GM23338 (cell line): ENCODE results near the gene ZDHHC16. TPM values are rescaled to one million over a fixed set of nuclear protein-coding genes. Genes with fewer than 3 reads are reported as not detected.

Experiments used
- ATAC-seq: fragments of 200-7000 bp; cut with Tn5 transposase; 3 replicates; pipeline ENCODE4 v1.9.1; 2020
- DNase-seq: peaks from one replicate; pipeline ENCODE4 v3.0.0-alpha.2; 2015; ENCODE audit warnings: low spot score
- H2AFZ ChIP-seq: fragments of 200-600 bp; sonication (generic); 2 replicates; pipeline ENCODE4 v1.8.0; 2016; ENCODE audit warnings: antibody characterized with exemption, mild to moderate bottlenecking, moderate library complexity
- H3F3A ChIP-seq: fragments of 200-600 bp; sonication (generic); replicated peaks from 2 replicates; pipeline ENCODE4 v1.8.0; 2017; ENCODE audit warnings: antibody characterized with exemption, mixed run types, low read depth
- H3K27ac ChIP-seq: fragments of 200-600 bp; sonication (generic); 2 replicates; pipeline ENCODE4 v1.6.1; 2016; ENCODE audit warnings: low read depth
- H3K27me3 ChIP-seq: fragments of 200-600 bp; sonication (generic); 2 replicates; pipeline ENCODE4 v1.8.0; 2016; ENCODE audit warnings: mild to moderate bottlenecking, mixed run types, moderate library complexity; ENCODE audit not compliant: insufficient read depth
- H3K36me3 ChIP-seq: fragments of 200-600 bp; sonication (generic); 2 replicates; pipeline ENCODE4 v1.8.0; 2016; ENCODE audit warnings: mild to moderate bottlenecking; ENCODE audit not compliant: insufficient read depth
- H3K4me1 ChIP-seq: fragments of 200-600 bp; sonication (generic); 2 replicates; pipeline ENCODE4 v1.8.0; 2016; ENCODE audit warnings: mild to moderate bottlenecking, moderate library complexity; ENCODE audit not compliant: insufficient read depth
- H3K4me2 ChIP-seq: fragments of 200-600 bp; sonication (generic); 2 replicates; pipeline ENCODE4 v1.7.1; 2017; ENCODE audit warnings: mixed run types
- H3K4me3 ChIP-seq: fragments of 200-600 bp; sonication (generic); 2 replicates; pipeline ENCODE4 v1.6.1; 2016; ENCODE audit warnings: mixed run types
- H3K79me2 ChIP-seq: fragments of 200-600 bp; sonication (generic); replicated peaks from 2 replicates; pipeline ENCODE4 v1.8.0; 2017; ENCODE audit warnings: mild to moderate bottlenecking; ENCODE audit not compliant: insufficient read depth
- H3K9me2 ChIP-seq: fragments of 200-600 bp; sonication (generic); 2 replicates; pipeline ENCODE4 v1.8.0; 2017; ENCODE audit not compliant: insufficient read depth
- H4K20me1 ChIP-seq: fragments of 200-600 bp; sonication (generic); replicated peaks from 2 replicates; pipeline ENCODE4 v1.8.0; 2017; ENCODE audit warnings: mild to moderate bottlenecking; ENCODE audit not compliant: insufficient read depth
- H3K27ac Mint-ChIP-seq: 2 replicates; pipeline ENCODE4 v1.8.0; 2020; ENCODE audit warnings: inconsistent platforms, mild to moderate bottlenecking, moderate library complexity, mixed read lengths
- H3K27me3 Mint-ChIP-seq: 3 replicates; pipeline ENCODE4 v1.8.0; 2022; ENCODE audit warnings: low read depth, mild to moderate bottlenecking, moderate library complexity, mixed read lengths, inconsistent platforms; ENCODE audit not compliant: insufficient read depth, poor library complexity
- H3K36me3 Mint-ChIP-seq: 3 replicates; pipeline ENCODE4 v1.8.0; 2021; ENCODE audit warnings: low read depth, mild to moderate bottlenecking, inconsistent platforms, moderate library complexity, mixed read lengths
- H3K4me1 Mint-ChIP-seq: 3 replicates; pipeline ENCODE4 v1.8.0; 2020; ENCODE audit warnings: mild to moderate bottlenecking, inconsistent platforms, mixed read lengths
- H3K4me3 Mint-ChIP-seq: 3 replicates; pipeline ENCODE4 v1.8.0; 2021; ENCODE audit warnings: moderate library complexity, mild to moderate bottlenecking, inconsistent platforms, mixed read lengths
- H3K9me3 Mint-ChIP-seq: 3 replicates; pipeline ENCODE4 v1.8.0; 2020; ENCODE audit warnings: moderate library complexity, mild to moderate bottlenecking, inconsistent platforms, mixed read lengths
- CREB1 ChIP-seq: fragments of 250-450 bp; sonication (Bioruptor Pico); IDR thresholded peaks from 2 replicates; pipeline ENCODE4 v1.5.0; 2020; ENCODE audit warnings: low read depth, mild to moderate bottlenecking, moderate library complexity
- ETS1 ChIP-seq: IDR thresholded peaks from 2 replicates; pipeline ENCODE4 v1.6.1; 2016; ENCODE audit warnings: antibody characterized with exemption
- EZH2phosphoT487 ChIP-seq: fragments of 200-600 bp; sonication (generic); IDR thresholded peaks from one replicate; pipeline ENCODE4 v1.8.1; 2018; ENCODE audit warnings: antibody characterized with exemption; ENCODE audit not compliant: unreplicated experiment
- JUNB ChIP-seq: IDR thresholded peaks from one replicate; pipeline ENCODE4 v1.6.1; 2016; ENCODE audit warnings: antibody characterized with exemption; ENCODE audit not compliant: unreplicated experiment
- ZNF462 ChIP-seq: fragments of 250-450 bp; sonication (Bioruptor Pico); IDR thresholded peaks from 2 replicates; pipeline ENCODE4 v1.5.0; 2020; ENCODE audit warnings: mild to moderate bottlenecking, moderate library complexity
- polyA plus RNA-seq: library from polyadenylated mRNA; unstranded; fragments of >200 nt; fragmentation: Nextera tagmentation; extraction: Ambion mirVana; gene quantifications from 2 replicates; pipeline ENCODE4 v1.2.1, GENCODE V29; 2016
- total RNA-seq: library from RNA; depleted of rRNA; stranded (reverse); fragments of >200 nt; shearing (Covaris generic); gene quantifications from 2 replicates; pipeline ENCODE4 v1.2.3, GENCODE V29; 2014

ZDHHC16 gene
- total and polyA plus RNA-seq, 2 experiments from 2014 or later = 35.1 to 58.2 TPM

GRCh38 chr10:97401455-97401919, 44.5 kb upstream of the ZDHHC16 start (continued):
- TF ChIP-seq ZNF462 (CRISPR knock-in tag) (no peak), ETS1 (no peak), JUNB (no peak), CREB1 (CRISPR knock-in tag) (no peak), EZH2phosphoT487 (no peak)

- ATAC-seq (no peak), DNase-seq (no peak)
- H3K27me3 ChIP-seq = no peaks in the 10 kb centered on the region
- Mint-ChIP-seq H3K4me3 (no peak overlapping the region), H3K27me3 (peaks cover 3% of the 10 kb centered on the region), H3K4me1 (peaks cover 5% of the 10 kb centered on the region; the same call in 2 of the 3 replicates), H3K27ac (no peak overlapping the region), H3K36me3 (peaks cover 7% of the 10 kb centered on the region; the same call in 1 of the 3 replicates), H3K9me3 (no peaks in the 10 kb centered on the region)
- no peak overlapping the region for H3K4me2 ChIP-seq
- H3K79me2 ChIP-seq = peaks cover 18% of the 10 kb centered on the region
- H3K27ac ChIP-seq = no peak overlapping the region
- peaks cover 8% of the 10 kb centered on the region; the same call in 1 of the 2 replicates for H3K4me1 ChIP-seq
- peaks cover 13% of the 10 kb centered on the region; the same call in 1 of the 2 replicates for H3F3A ChIP-seq
- H4K20me1 ChIP-seq = peaks cover 9% of the 10 kb centered on the region
- no peak overlapping the region for H2AFZ ChIP-seq
- no peaks in the 10 kb centered on the region for H3K9me2 ChIP-seq
- no peak overlapping the region for H3K4me3 ChIP-seq
- peaks cover 8% of the 10 kb centered on the region; the same call in 1 of the 2 replicates for H3K36me3 ChIP-seq
- TF ChIP-seq ZNF462 (CRISPR knock-in tag) (no peak), EZH2phosphoT487 (no peak), CREB1 (CRISPR knock-in tag) (no peak)
These were observed 41.9 kb upstream of the ZDHHC16 start for GRCh38 chr10:97404044-97404443.
